ENCODE results near the gene DDX3X. TPM values are rescaled to one million over a fixed set of nuclear protein-coding genes. Genes with fewer than 3 reads are reported as not detected.

DDX3X gene
- total and polyA plus RNA-seq, 2 of the 13 experiments (the other 11 are each of a cell fraction or from before 2014, with no cell fraction given) = 53.5 to 239 TPM

DNA sequence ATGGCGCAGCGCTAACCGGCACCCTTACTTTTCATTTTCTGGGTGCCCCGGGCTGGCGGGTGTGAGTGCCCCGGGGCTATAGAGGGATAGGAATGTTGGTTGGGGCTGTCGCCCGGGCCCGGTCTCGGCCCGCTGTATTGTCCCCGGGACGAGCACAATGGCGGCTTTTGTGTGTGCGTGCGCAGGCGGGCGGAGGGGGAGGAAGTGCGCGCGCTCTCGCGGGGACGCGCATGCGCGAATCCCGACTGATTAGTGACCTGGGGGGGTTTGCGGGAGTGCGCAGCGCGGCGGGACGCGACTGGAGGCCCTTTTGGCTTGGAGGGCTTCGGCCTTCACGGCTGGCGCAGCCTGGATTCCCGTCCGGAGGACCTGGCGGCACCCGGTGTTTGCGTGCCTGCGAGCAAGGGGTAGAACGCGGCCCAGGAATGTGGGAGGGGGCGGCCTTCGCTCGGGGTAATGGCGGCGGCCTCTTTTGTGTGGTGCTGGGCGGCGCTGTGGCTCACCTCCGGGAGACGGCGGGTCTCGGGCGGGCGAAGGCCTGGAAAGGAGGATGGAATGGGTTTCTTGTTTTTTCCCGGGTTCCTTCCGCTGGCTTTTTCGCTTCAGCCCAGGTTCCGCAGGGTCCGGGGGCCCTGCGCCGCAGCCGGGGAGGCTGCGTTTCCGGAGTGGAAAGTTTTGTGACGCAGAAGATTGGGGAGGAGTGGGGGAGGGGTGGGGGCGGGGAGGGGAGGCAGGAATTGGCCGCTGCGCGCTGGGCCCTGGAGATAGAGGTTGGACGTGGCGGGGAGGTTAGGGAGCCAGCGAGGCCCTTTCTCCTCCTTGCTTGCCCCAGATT, 618 bp downstream of the DDX3X start (continued):
- TF ChIP-seq, protein P1, sequence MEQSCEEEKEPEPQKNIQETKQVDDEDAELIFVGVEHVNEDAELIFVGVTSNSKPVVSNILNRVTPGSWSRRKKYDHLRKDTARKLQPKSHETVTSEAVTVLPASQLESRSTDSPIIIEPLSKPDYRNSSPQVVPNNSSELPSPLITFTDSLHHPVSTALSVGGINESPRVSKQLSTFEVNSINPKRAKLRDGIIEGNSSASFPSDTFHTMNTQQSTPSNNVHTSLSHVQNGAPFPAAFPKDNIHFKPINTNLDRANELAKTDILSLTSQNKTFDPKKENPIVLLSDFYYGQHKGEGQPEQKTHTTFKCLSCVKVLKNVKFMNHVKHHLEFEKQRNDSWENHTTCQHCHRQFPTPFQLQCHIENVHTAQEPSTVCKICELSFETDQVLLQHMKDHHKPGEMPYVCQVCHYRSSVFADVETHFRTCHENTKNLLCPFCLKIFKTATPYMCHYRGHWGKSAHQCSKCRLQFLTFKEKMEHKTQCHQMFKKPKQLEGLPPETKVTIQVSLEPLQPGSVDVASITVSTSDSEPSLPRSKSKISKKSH (CRISPR knock-in tag; IDR thresholded peaks at IDR 0.05; ENCODE audit: borderline replicate concordance) = no peak
- TF ChIP-seq KLF16 (CRISPR knock-in tag; IDR thresholded peaks at IDR 0.05) (no peak; a peak in 1 of 4 replicates), JUNB (CRISPR knock-in tag; IDR thresholded peaks at IDR 0.05; ENCODE audit: borderline replicate concordance) (0 out of 2 replicates have a peak, but pooled peaks have one; percentile 8), TMF1 (CRISPR knock-in tag; IDR thresholded peaks at IDR 0.05; ENCODE audit: low read depth) (peak; percentile 37; the same call in 1 of the 2 replicates), MED1 (CRISPR knock-in tag; IDR thresholded peaks at IDR 0.05) (peak; percentile 16; the same call in 1 of the 2 replicates), SOX6 (IDR thresholded peaks at IDR 0.05) (no peak), SOX6 (CRISPR knock-in tag; IDR thresholded peaks at IDR 0.05) (peak; percentile 35; the same call in 1 of the 2 replicates), ZNF772 (CRISPR knock-in tag; IDR thresholded peaks at IDR 0.05) (peak; percentile 96), ZNF687 (CRISPR knock-in tag; IDR thresholded peaks at IDR 0.05) (peak; percentile 51), ZBTB7B (CRISPR knock-in tag; IDR thresholded peaks at IDR 0.05) (0 out of 2 replicates have a peak, but pooled peaks have one; percentile 1), PAF1 (CRISPR knock-in tag; IDR thresholded peaks at IDR 0.05) (0 out of 2 replicates have a peak, but pooled peaks have one; percentile 51), CHCHD3 (CRISPR knock-in tag; IDR thresholded peaks at IDR 0.05) (no peak), RBAK (CRISPR knock-in tag; IDR thresholded peaks at IDR 0.05) (no peak), RORA (CRISPR knock-in tag; IDR thresholded peaks at IDR 0.05) (no peak), GABPA (IDR thresholded peaks at IDR 0.05; ENCODE audit: low read depth, low read length) (no peak), GABPA (CRISPR knock-in tag; IDR thresholded peaks at IDR 0.05; ENCODE audit: low read depth) (peak; percentile 37; the same call in 1 of the 2 replicates), ETV5 (CRISPR knock-in tag; IDR thresholded peaks at IDR 0.05; ENCODE audit: borderline replicate concordance) (peak; percentile 38; the same call in 1 of the 2 replicates), RFXANK (CRISPR knock-in tag; IDR thresholded peaks at IDR 0.05) (no peak), RBM22 (optimal IDR thresholded peaks at IDR 0.05; ENCODE audit: low read length) (no peak), HCFC1 (IDR thresholded peaks at IDR 0.05; ENCODE audit: low read depth, low read length) (no peak), POLR2AphosphoS2 (IDR thresholded peaks at IDR 0.05; ENCODE audit: low read depth, low read length) (no peak), KDM5A (IDR thresholded peaks at IDR 0.05; ENCODE audit: borderline replicate concordance, low read length) (no peak)
- TF ChIP-seq, protein P2, sequence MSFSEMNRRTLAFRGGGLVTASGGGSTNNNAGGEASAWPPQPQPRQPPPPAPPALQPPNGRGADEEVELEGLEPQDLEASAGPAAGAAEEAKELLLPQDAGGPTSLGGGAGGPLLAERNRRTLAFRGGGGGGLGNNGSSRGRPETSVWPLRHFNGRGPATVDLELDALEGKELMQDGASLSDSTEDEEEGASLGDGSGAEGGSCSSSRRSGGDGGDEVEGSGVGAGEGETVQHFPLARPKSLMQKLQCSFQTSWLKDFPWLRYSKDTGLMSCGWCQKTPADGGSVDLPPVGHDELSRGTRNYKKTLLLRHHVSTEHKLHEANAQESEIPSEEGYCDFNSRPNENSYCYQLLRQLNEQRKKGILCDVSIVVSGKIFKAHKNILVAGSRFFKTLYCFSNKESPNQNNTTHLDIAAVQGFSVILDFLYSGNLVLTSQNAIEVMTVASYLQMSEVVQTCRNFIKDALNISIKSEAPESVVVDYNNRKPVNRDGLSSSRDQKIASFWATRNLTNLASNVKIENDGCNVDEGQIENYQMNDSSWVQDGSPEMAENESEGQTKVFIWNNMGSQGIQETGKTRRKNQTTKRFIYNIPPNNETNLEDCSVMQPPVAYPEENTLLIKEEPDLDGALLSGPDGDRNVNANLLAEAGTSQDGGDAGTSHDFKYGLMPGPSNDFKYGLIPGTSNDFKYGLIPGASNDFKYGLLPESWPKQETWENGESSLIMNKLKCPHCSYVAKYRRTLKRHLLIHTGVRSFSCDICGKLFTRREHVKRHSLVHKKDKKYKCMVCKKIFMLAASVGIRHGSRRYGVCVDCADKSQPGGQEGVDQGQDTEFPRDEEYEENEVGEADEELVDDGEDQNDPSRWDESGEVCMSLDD (CRISPR knock-in tag; IDR thresholded peaks at IDR 0.05; ENCODE audit: borderline replicate concordance) = no peak

Measured in HepG2 (cell line).